Measurements from ENCODE around the gene OR8B4. TPM values are rescaled to one million over a fixed set of nuclear protein-coding genes. Genes with fewer than 3 reads are reported as not detected.
A peak's percentile ranks its signal among the peaks of the same experiment; 100 is the strongest.
"Not testable (repeated sequence)": the region's sequence is repeated elsewhere in the genome, so short reads cannot be mapped to it uniquely, and the experiment has no call there.

The OR8B4 gene
- total RNA-seq, 1 donor from 2014 or later, result not detected

GRCh38 chr11:124415356-124415923, 9.2 kb downstream of the OR8B4 start:
- Mint-ChIP-seq H3K36me3 (ENCODE audit: low read depth) (no peaks in the 10 kb centered on the region), H3K27me3 (ENCODE audit: low read depth) (peaks cover 38% of the 10 kb centered on the region), H3K9me3 (no peaks in the 10 kb centered on the region), H3K4me1 (no peaks in the 10 kb centered on the region), H3K4me3 (no peak overlapping the region), H3K27ac (ENCODE audit: unreplicated experiment) (no peak overlapping the region)
- DNase-seq (ENCODE audit: low read depth, low spot score), result no peak
- peak; percentile 77 for TF ChIP-seq CTCF (conservative IDR thresholded peaks at IDR 0.05)

- no peaks in the 10 kb centered on the region for H3K4me1 Mint-ChIP-seq
- H3K9me3 Mint-ChIP-seq, result no peaks in the 10 kb centered on the region
- no peak for DNase-seq (ENCODE audit: low read depth, low spot score)
- H3K27ac Mint-ChIP-seq (ENCODE audit: unreplicated experiment), result no peak overlapping the region
- H3K4me3 Mint-ChIP-seq, result no peak overlapping the region
- no peak for TF ChIP-seq CTCF (conservative IDR thresholded peaks at IDR 0.05)
- H3K36me3 Mint-ChIP-seq (ENCODE audit: low read depth), result no peaks in the 10 kb centered on the region
- H3K27me3 Mint-ChIP-seq (ENCODE audit: low read depth), result peaks cover 38% of the 10 kb centered on the region
Observed at GRCh38 chr11:124409906-124410305, 14.8 kb downstream of the OR8B4 start.

- no peak overlapping the region for H3K27ac Mint-ChIP-seq (ENCODE audit: unreplicated experiment)
- no peak overlapping the region for H3K4me3 Mint-ChIP-seq
- H3K9me3 Mint-ChIP-seq, result peaks cover 4% of the 10 kb centered on the region
- no peak for TF ChIP-seq CTCF (conservative IDR thresholded peaks at IDR 0.05)
- DNase-seq (ENCODE audit: low read depth, low spot score), result no peak
- peaks cover 13% of the 10 kb centered on the region for H3K27me3 Mint-ChIP-seq (ENCODE audit: low read depth)
- no peaks in the 10 kb centered on the region for H3K36me3 Mint-ChIP-seq (ENCODE audit: low read depth)
- H3K4me1 Mint-ChIP-seq, result no peaks in the 10 kb centered on the region
Observed at GRCh38 chr11:124405581-124405980, 19.1 kb downstream of the OR8B4 start.

- H3K4me1 Mint-ChIP-seq; H3K27ac Mint-ChIP-seq (ENCODE audit: unreplicated experiment); DNase-seq (ENCODE audit: low read depth, low spot score); H3K9me3 Mint-ChIP-seq; H3K36me3 Mint-ChIP-seq (ENCODE audit: low read depth); H3K27me3 Mint-ChIP-seq (ENCODE audit: low read depth); H3K4me3 Mint-ChIP-seq: not testable (repeated sequence)
Observed at GRCh38 chr11:124403186-124403585, 21.5 kb downstream of the OR8B4 start.

- Mint-ChIP-seq H3K4me1 (no peaks in the 10 kb centered on the region), H3K4me3 (no peak overlapping the region), H3K27ac (ENCODE audit: unreplicated experiment) (no peak overlapping the region), H3K9me3 (peaks cover 4% of the 10 kb centered on the region), H3K27me3 (ENCODE audit: low read depth) (no peaks in the 10 kb centered on the region), H3K36me3 (ENCODE audit: low read depth) (no peaks in the 10 kb centered on the region)
- TF ChIP-seq CTCF (conservative IDR thresholded peaks at IDR 0.05), result peak; percentile 83
- peak; percentile 62 for DNase-seq (ENCODE audit: low read depth, low spot score)
Observed at GRCh38 chr11:124402326-124402922, 22.2 kb downstream of the OR8B4 start.

GRCh38 chr11:124398924-124399323, 25.7 kb downstream of the OR8B4 start, which contains the start of gene OR8B3:
Gene OR8B3, minus strand, starts transcription at chr11:124399024. Its CDS starts 1,673 bp downstream, at chr11:124397351.
- H3K4me3 Mint-ChIP-seq, result no peak within 1 kb of the TSS
- H3K27ac Mint-ChIP-seq (ENCODE audit: unreplicated experiment), result no peak within 1 kb of the TSS
- no peak for TF ChIP-seq CTCF (conservative IDR thresholded peaks at IDR 0.05)
- H3K9me3 Mint-ChIP-seq, result peaks cover 4% of the 10 kb centered on the region
- H3K36me3 Mint-ChIP-seq (ENCODE audit: low read depth), result no peaks in the 10 kb centered on the region
- H3K4me1 Mint-ChIP-seq, result no peaks in the 10 kb centered on the region
- DNase-seq (ENCODE audit: low read depth, low spot score), result no peak
- H3K27me3 Mint-ChIP-seq (ENCODE audit: low read depth), result no peaks in the 10 kb centered on the region

GRCh38 chr11:124396847-124397246, 27.8 kb downstream of the OR8B4 start:
- not testable (repeated sequence) for H3K4me3 Mint-ChIP-seq; H3K9me3 Mint-ChIP-seq; H3K27ac Mint-ChIP-seq (ENCODE audit: unreplicated experiment); H3K4me1 Mint-ChIP-seq; DNase-seq (ENCODE audit: low read depth, low spot score); H3K27me3 Mint-ChIP-seq (ENCODE audit: low read depth); H3K36me3 Mint-ChIP-seq (ENCODE audit: low read depth)
